ENCODE data around the gene IL37. TPM values are rescaled to one million over a fixed set of nuclear protein-coding genes. Genes with fewer than 3 reads are reported as not detected.

IL37 gene
- not detected in 2 replicates for total RNA-seq

DNA sequence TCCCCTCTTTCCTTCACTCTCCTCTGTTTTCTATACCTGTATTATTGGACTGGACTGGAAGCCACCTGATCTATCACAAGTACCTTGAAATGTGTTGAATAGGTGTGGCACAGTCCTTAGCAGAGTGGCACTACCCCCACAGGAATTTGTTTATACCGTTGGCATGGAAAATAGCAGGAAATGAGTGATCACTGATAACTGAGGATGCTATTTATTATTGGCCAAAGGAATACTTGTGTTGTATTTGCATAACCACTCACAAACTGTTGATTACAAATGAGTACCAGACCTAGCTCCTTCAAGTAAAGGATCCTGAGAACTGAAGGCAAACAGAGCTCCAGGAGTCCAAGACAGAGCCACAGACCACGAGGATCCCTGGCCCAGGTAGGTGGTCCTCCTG, at the start of gene IL37:
Gene IL37 (plus strand): TSS at position 301 of the 400 bp plus-strand sequence. CDS start 1,848 bp downstream, outside the sequence.

Other genes starting within 250 kb of the IL37 start
- gene NT5DC4, start 190.1 kb upstream of the IL37 start, total RNA-seq: not detected in 2 replicates
- gene CKAP2L, start 146.6 kb upstream of the IL37 start, total RNA-seq: 8.5 and 16.8 TPM in 2 replicates
- not detected in 2 replicates for gene IL1A, start 126.7 kb upstream of the IL37 start, total RNA-seq
- 0.20 and 0.37 TPM in 2 replicates for gene IL1B, start 74.4 kb upstream of the IL37 start, total RNA-seq
- not detected in 2 replicates for gene IL36G, start 66.8 kb downstream of the IL37 start, total RNA-seq
- not detected in 2 replicates for gene IL36A, start 94.3 kb downstream of the IL37 start, total RNA-seq
- gene IL36B, start 141.7 kb downstream of the IL37 start, total RNA-seq: not detected in 2 replicates
- gene IL36RN, start 148.0 kb downstream of the IL37 start, total RNA-seq: not detected in 2 replicates
- not detected in 2 replicates for gene IL1F10, start 156.8 kb downstream of the IL37 start, total RNA-seq
- 0.37 TPM in 1 of 2 replicates, not detected in the other for gene IL1RN, start 216.4 kb downstream of the IL37 start, total RNA-seq